ENCODE data around the gene CACNA2D1. TPM values are rescaled to one million over a fixed set of nuclear protein-coding genes. Genes with fewer than 3 reads are reported as not detected.

CACNA2D1 gene
- total and polyA plus RNA-seq, 9 of the 15 experiments (the other 6 are each of a cell fraction or from before 2014, with no cell fraction given): 0.49 TPM; not detected in 8

- H3K9ac ChIP-seq (ENCODE audit: insufficient read depth in 1 of 2, low read depth in 2 of 2, low read length in 2 of 2): no peak overlapping the region
- no peaks in the 10 kb centered on the region for H3K36me3 ChIP-seq (ENCODE audit: control insufficient read depth, insufficient read depth, low read length)
- in situ Hi-C loops (cut with MboI) (no loop called here), intact Hi-C loops (cut with micrococcal nuclease) (no loop called here)
- no peak overlapping the region for H3K4me3 ChIP-seq
- DNase-seq (ENCODE audit: extremely low read depth in 1 of 4, low spot score in 3 of 4) (no peak), ATAC-seq (no peak), FAIRE-seq (no peak)
- no peaks in the 10 kb centered on the region for H3K4me1 ChIP-seq (replicated peaks in 1 of 2; ENCODE audit: control insufficient read depth in 2 of 2, insufficient read depth in 2 of 2, low read length in 2 of 2)
- H3K4me2 ChIP-seq (ENCODE audit: insufficient read depth, low read length): no peak overlapping the region
- H3K9me3 ChIP-seq (replicated peaks; ENCODE audit: control insufficient read depth, insufficient read depth, low read depth, low read length): no peaks in the 10 kb centered on the region; the same call in 1 of the 2 replicates
- WGBS (ENCODE audit: insufficient coverage, low coverage, missing lambda C conversion rate): 0% methylated on average over 3 of the region's 3 CpGs
- no peaks in the 10 kb centered on the region for H3K9me1 ChIP-seq (ENCODE audit: control insufficient read depth, insufficient read depth, low read length)
- BruUV-seq (replicated peaks): no TSS peak
- no peaks in the 10 kb centered on the region for H3K27me3 ChIP-seq (ENCODE audit: control insufficient read depth in 2 of 2, insufficient read depth in 2 of 2, low read length in 2 of 2)
- ChIA-PET POLR2A (no interaction called here), CTCF (ENCODE audit: low intra/inter-chr PET ratio) (interaction anchor here (1.1 kb wide), 1 partner anchor 15 kb away, joined by 3 read pairs; no protein-coding TSS in a partner anchor)
- H2AFZ ChIP-seq (ENCODE audit: low read depth, low read length): no peak overlapping the region
- no peaks in the 10 kb centered on the region for H3K79me2 ChIP-seq (ENCODE audit: control insufficient read depth, insufficient read depth, low read length)
- no peaks in the 10 kb centered on the region for H4K20me1 ChIP-seq (replicated peaks; ENCODE audit: control insufficient read depth, insufficient read depth, low read length)
- no peak overlapping the region for H3K27ac ChIP-seq (ENCODE audit: extremely low read depth, low read depth, low read length)
- TF ChIP-seq RFX5 (IDR thresholded peaks at IDR 0.05; ENCODE audit: low read depth, low read length) (no peak), ZNF76 (CRISPR knock-in tag; IDR thresholded peaks at IDR 0.05; ENCODE audit: borderline replicate concordance) (no peak), L3MBTL2 (IDR thresholded peaks at IDR 0.05) (no peak), SUPT5H (IDR thresholded peaks at IDR 0.05) (no peak)
- TF ChIP-seq, protein P1, sequence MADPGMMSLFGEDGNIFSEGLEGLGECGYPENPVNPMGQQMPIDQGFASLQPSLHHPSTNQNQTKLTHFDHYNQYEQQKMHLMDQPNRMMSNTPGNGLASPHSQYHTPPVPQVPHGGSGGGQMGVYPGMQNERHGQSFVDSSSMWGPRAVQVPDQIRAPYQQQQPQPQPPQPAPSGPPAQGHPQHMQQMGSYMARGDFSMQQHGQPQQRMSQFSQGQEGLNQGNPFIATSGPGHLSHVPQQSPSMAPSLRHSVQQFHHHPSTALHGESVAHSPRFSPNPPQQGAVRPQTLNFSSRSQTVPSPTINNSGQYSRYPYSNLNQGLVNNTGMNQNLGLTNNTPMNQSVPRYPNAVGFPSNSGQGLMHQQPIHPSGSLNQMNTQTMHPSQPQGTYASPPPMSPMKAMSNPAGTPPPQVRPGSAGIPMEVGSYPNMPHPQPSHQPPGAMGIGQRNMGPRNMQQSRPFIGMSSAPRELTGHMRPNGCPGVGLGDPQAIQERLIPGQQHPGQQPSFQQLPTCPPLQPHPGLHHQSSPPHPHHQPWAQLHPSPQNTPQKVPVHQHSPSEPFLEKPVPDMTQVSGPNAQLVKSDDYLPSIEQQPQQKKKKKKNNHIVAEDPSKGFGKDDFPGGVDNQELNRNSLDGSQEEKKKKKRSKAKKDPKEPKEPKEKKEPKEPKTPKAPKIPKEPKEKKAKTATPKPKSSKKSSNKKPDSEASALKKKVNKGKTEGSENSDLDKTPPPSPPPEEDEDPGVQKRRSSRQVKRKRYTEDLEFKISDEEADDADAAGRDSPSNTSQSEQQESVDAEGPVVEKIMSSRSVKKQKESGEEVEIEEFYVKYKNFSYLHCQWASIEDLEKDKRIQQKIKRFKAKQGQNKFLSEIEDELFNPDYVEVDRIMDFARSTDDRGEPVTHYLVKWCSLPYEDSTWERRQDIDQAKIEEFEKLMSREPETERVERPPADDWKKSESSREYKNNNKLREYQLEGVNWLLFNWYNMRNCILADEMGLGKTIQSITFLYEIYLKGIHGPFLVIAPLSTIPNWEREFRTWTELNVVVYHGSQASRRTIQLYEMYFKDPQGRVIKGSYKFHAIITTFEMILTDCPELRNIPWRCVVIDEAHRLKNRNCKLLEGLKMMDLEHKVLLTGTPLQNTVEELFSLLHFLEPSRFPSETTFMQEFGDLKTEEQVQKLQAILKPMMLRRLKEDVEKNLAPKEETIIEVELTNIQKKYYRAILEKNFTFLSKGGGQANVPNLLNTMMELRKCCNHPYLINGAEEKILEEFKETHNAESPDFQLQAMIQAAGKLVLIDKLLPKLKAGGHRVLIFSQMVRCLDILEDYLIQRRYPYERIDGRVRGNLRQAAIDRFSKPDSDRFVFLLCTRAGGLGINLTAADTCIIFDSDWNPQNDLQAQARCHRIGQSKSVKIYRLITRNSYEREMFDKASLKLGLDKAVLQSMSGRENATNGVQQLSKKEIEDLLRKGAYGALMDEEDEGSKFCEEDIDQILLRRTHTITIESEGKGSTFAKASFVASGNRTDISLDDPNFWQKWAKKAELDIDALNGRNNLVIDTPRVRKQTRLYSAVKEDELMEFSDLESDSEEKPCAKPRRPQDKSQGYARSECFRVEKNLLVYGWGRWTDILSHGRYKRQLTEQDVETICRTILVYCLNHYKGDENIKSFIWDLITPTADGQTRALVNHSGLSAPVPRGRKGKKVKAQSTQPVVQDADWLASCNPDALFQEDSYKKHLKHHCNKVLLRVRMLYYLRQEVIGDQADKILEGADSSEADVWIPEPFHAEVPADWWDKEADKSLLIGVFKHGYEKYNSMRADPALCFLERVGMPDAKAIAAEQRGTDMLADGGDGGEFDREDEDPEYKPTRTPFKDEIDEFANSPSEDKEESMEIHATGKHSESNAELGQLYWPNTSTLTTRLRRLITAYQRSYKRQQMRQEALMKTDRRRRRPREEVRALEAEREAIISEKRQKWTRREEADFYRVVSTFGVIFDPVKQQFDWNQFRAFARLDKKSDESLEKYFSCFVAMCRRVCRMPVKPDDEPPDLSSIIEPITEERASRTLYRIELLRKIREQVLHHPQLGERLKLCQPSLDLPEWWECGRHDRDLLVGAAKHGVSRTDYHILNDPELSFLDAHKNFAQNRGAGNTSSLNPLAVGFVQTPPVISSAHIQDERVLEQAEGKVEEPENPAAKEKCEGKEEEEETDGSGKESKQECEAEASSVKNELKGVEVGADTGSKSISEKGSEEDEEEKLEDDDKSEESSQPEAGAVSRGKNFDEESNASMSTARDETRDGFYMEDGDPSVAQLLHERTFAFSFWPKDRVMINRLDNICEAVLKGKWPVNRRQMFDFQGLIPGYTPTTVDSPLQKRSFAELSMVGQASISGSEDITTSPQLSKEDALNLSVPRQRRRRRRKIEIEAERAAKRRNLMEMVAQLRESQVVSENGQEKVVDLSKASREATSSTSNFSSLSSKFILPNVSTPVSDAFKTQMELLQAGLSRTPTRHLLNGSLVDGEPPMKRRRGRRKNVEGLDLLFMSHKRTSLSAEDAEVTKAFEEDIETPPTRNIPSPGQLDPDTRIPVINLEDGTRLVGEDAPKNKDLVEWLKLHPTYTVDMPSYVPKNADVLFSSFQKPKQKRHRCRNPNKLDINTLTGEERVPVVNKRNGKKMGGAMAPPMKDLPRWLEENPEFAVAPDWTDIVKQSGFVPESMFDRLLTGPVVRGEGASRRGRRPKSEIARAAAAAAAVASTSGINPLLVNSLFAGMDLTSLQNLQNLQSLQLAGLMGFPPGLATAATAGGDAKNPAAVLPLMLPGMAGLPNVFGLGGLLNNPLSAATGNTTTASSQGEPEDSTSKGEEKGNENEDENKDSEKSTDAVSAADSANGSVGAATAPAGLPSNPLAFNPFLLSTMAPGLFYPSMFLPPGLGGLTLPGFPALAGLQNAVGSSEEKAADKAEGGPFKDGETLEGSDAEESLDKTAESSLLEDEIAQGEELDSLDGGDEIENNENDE (IDR thresholded peaks at IDR 0.05; ENCODE audit: low read depth, low read length): no peak
Observed at GRCh38 chr7:82263920-82264782, 179.4 kb downstream of the CACNA2D1 start.

All from K562 (cell line).